Measurements from ENCODE around the gene CACNA1S. TPM values are rescaled to one million over a fixed set of nuclear protein-coding genes. Genes with fewer than 3 reads are reported as not detected.

CACNA1S gene
- total RNA-seq, 1 experiment from 2014 or later, result not detected

GRCh38 chr1:201089596-201089995 lies 22.6 kb downstream of the CACNA1S start:
- ATAC-seq (no peak), DNase-seq (ENCODE audit: low read depth, low spot score) (no peak)
- Histone ChIP-seq H3K9me3 (ENCODE audit: control insufficient read depth, insufficient read depth, low read depth, low read length) (no peaks in the 10 kb centered on the region), H3K36me3 (ENCODE audit: control insufficient read depth, insufficient read depth, low read length) (no peaks in the 10 kb centered on the region), H3K27me3 (ENCODE audit: control insufficient read depth, insufficient read depth, low read length) (peaks cover 2% of the 10 kb centered on the region), H3K27ac (ENCODE audit: low read length) (no peak overlapping the region), H3K4me1 (ENCODE audit: control insufficient read depth, insufficient read depth, low read length) (no peaks in the 10 kb centered on the region), H3K4me3 (ENCODE audit: low read depth in 2 of 2, low read length in 2 of 2) (no peak overlapping the region)
- in situ Hi-C loops (cut with HindIII; ENCODE audit: low pct_unique_long_range_greater_than_20kb, low sequenced_read_pairs), result no loop called here
- ChIA-PET POLR2A (no interaction called here), CTCF (no interaction called here)
- intact Hi-C loops (cut with micrococcal nuclease; ENCODE audit: unreplicated experiment), result no loop called here
- no TSS peak for BruUV-seq (replicated peaks)
- TF ChIP-seq POLR2AphosphoS5 (IDR thresholded peaks at IDR 0.05; ENCODE audit: low read depth, low read length), result no peak

- DNase-seq (ENCODE audit: low read depth, low spot score) (no peak), ATAC-seq (no peak)
- no TSS peak for BruUV-seq (replicated peaks)
- H3K4me1 ChIP-seq (ENCODE audit: control insufficient read depth, insufficient read depth, low read length), result no peaks in the 10 kb centered on the region
- H3K36me3 ChIP-seq (ENCODE audit: control insufficient read depth, insufficient read depth, low read length), result no peaks in the 10 kb centered on the region
- ChIA-PET POLR2A (no interaction called here), CTCF (no interaction called here)
- H3K27ac ChIP-seq (ENCODE audit: low read length), result no peak overlapping the region
- no peak overlapping the region for H3K4me3 ChIP-seq (ENCODE audit: low read depth in 2 of 2, low read length in 2 of 2)
- TF ChIP-seq CTCF (IDR thresholded peaks at IDR 0.05), result no peak
- TF ChIP-seq TCF7L2 (IDR thresholded peaks at IDR 0.05; ENCODE audit: low read depth, low read length), result no peak
- TF ChIP-seq REST (IDR thresholded peaks at IDR 0.05; ENCODE audit: insufficient read depth in 1 of 2, low read depth in 2 of 2, low read length in 1 of 2), result no peak
- no peak for TF ChIP-seq SIN3A (IDR thresholded peaks at IDR 0.05; ENCODE audit: borderline replicate concordance, insufficient read depth, low read depth, low read length)
- no peak for TF ChIP-seq POLR2AphosphoS5 (IDR thresholded peaks at IDR 0.05; ENCODE audit: low read depth, low read length)
- H3K27me3 ChIP-seq (ENCODE audit: control insufficient read depth, insufficient read depth, low read length), result peaks cover 2% of the 10 kb centered on the region
- intact Hi-C loops (cut with micrococcal nuclease; ENCODE audit: unreplicated experiment) (no loop called here), in situ Hi-C loops (cut with HindIII; ENCODE audit: low pct_unique_long_range_greater_than_20kb, low sequenced_read_pairs) (no loop called here)
- no peaks in the 10 kb centered on the region for H3K9me3 ChIP-seq (ENCODE audit: control insufficient read depth, insufficient read depth, low read depth, low read length)
Observed at GRCh38 chr1:201088901-201089525, 23.2 kb downstream of the CACNA1S start.

DNA sequence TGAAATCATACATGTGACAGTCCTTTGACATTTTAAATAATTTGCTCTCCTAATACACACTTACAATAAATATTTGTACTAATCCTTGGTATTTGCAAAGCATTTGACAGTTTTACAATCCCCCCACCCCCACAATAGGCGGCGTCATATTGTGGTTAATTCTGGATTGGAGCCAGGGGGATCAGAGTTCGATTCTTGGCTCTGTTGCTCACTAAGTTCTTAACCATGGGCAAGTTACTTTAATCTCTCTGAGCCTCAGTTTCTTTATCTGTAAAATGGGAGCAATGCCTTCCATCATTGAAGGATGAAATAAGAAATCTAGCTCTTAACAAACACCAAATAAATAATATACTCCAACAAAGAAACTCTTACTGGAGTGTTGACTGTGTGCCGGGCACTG lies 23.8 kb downstream of the CACNA1S start:
- in situ Hi-C loops (cut with HindIII; ENCODE audit: low pct_unique_long_range_greater_than_20kb, low sequenced_read_pairs), result no loop called here
- no TSS peak for BruUV-seq (replicated peaks)
- Histone ChIP-seq H3K27ac (ENCODE audit: low read length) (no peak overlapping the region), H3K4me1 (ENCODE audit: control insufficient read depth, insufficient read depth, low read length) (no peaks in the 10 kb centered on the region), H3K36me3 (ENCODE audit: control insufficient read depth, insufficient read depth, low read length) (no peaks in the 10 kb centered on the region), H3K4me3 (ENCODE audit: low read depth in 2 of 2, low read length in 2 of 2) (no peak overlapping the region), H3K27me3 (ENCODE audit: control insufficient read depth, insufficient read depth, low read length) (peaks cover 5% of the 10 kb centered on the region), H3K9me3 (ENCODE audit: control insufficient read depth, insufficient read depth, low read depth, low read length) (no peaks in the 10 kb centered on the region)
- POLR2A ChIA-PET, result no interaction called here
- ATAC-seq, result no peak
- intact Hi-C loops (cut with micrococcal nuclease; ENCODE audit: unreplicated experiment), result no loop called here
- TF ChIP-seq SIN3A (IDR thresholded peaks at IDR 0.05; ENCODE audit: borderline replicate concordance, insufficient read depth, low read depth, low read length) (no peak), POLR2AphosphoS5 (IDR thresholded peaks at IDR 0.05; ENCODE audit: low read depth, low read length) (no peak), REST (IDR thresholded peaks at IDR 0.05; ENCODE audit: insufficient read depth in 1 of 2, low read depth in 2 of 2, low read length in 1 of 2) (no peak), CTCF (IDR thresholded peaks at IDR 0.05) (no peak), TCF7L2 (IDR thresholded peaks at IDR 0.05; ENCODE audit: low read depth, low read length) (no peak)
- CTCF ChIA-PET, result no interaction called here
- no peak for DNase-seq (ENCODE audit: low read depth, low spot score)

Measured in Panc1 (cell line).